PC-9 (cell line): ENCODE measurements around the gene ADGRL3.

Experiments used
- EZH2 ChIP-seq: fragments of 200-600 bp; sonication (generic); IDR thresholded peaks from 2 replicates; pipeline ENCODE4 v1.8.0; 2017; ENCODE audit warnings: antibody characterized with exemption, low read depth
- TF ChIP-seq, protein P1 (sequence below): fragments of 200-600 bp; sonication (generic); conservative IDR thresholded peaks from 2 replicates; pipeline ENCODE4 v1.6.1; 2017; ENCODE audit warnings: mixed run types, antibody characterized with exemption, mild to moderate bottlenecking, moderate library complexity

- TF ChIP-seq EZH2, result no peak
- TF ChIP-seq, protein P1, sequence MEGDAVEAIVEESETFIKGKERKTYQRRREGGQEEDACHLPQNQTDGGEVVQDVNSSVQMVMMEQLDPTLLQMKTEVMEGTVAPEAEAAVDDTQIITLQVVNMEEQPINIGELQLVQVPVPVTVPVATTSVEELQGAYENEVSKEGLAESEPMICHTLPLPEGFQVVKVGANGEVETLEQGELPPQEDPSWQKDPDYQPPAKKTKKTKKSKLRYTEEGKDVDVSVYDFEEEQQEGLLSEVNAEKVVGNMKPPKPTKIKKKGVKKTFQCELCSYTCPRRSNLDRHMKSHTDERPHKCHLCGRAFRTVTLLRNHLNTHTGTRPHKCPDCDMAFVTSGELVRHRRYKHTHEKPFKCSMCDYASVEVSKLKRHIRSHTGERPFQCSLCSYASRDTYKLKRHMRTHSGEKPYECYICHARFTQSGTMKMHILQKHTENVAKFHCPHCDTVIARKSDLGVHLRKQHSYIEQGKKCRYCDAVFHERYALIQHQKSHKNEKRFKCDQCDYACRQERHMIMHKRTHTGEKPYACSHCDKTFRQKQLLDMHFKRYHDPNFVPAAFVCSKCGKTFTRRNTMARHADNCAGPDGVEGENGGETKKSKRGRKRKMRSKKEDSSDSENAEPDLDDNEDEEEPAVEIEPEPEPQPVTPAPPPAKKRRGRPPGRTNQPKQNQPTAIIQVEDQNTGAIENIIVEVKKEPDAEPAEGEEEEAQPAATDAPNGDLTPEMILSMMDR, result no peak
Measured at GRCh38 chr4:61332693-61333092, 132.6 kb downstream of the ADGRL3 start.
